Esophagus (tissue), 2 donors: ENCODE measurements around the gene FBXW11. TPM values are rescaled to one million over a fixed set of nuclear protein-coding genes. Genes with fewer than 3 reads are reported as not detected.

ENCODE experiments used
- H3K27ac ChIP-seq, 2 donors: one replicate each; pipeline ENCODE4 v1.5.1; 2013; ENCODE audit warnings: low read depth in 2 of 2, mild to moderate bottlenecking in 2 of 2, inconsistent platforms in 1 of 2, low read length in 1 of 2, moderate library complexity in 1 of 2
- H3K27me3 ChIP-seq, 2 donors: one replicate each; pipeline ENCODE4 v1.6.1; 2013; ENCODE audit warnings: low read length in 2 of 2, control low read depth in 1 of 2, mild to moderate bottlenecking in 1 of 2; ENCODE audit not compliant: insufficient read depth in 2 of 2, control insufficient read depth in 1 of 2
- H3K36me3 ChIP-seq, 2 donors: one replicate each; pipeline ENCODE4 v1.6.1; 2013; ENCODE audit warnings: low read length in 1 of 2; ENCODE audit not compliant: control insufficient read depth in 2 of 2, insufficient read depth in 2 of 2
- H3K4me1 ChIP-seq, 2 donors: one replicate each; pipeline ENCODE4 v1.6.1; 2013; ENCODE audit warnings: low read length in 1 of 2; ENCODE audit not compliant: control insufficient read depth in 2 of 2, insufficient read depth in 2 of 2
- H3K4me3 ChIP-seq, 2 donors: one replicate each; pipeline ENCODE4 v1.5.1; 2013; ENCODE audit warnings: low read length in 2 of 2, mild to moderate bottlenecking in 2 of 2, low read depth in 1 of 2, moderate library complexity in 1 of 2
- H3K9me3 ChIP-seq, 2 donors: one replicate each; pipeline ENCODE4 v1.6.1; 2013; ENCODE audit warnings: mild to moderate bottlenecking in 2 of 2, low read depth in 1 of 2, low read length in 1 of 2, moderate library complexity in 1 of 2; ENCODE audit not compliant: control insufficient read depth in 2 of 2, insufficient read depth in 1 of 2
- WGBS, 2 donors: extraction: QIAGEN DNeasy Blood & Tissue Kit; methylation state at CpG; one replicate each; pipeline ENCODE4 v1.1.7; 2013; 5-methylcytosine and 5-hydroxymethylcytosine counted together
- polyA plus RNA-seq, 2 donors: library from polyadenylated mRNA; stranded (reverse); fragments of 200-250 nt; gene quantifications; one replicate each; pipeline ENCODE4 v1.2.3, GENCODE V29; 2013
- donor health status: healthy with polysubstance abuse.
- donor health status: Bipolar disorder and iron deficiency.

Gene FBXW11
- polyA plus RNA-seq, 2 donors = 8.9 to 17.4 TPM

- Histone ChIP-seq H3K27ac (no peak overlapping the region), H3K4me3 (no peak overlapping the region), H3K27me3 (no peaks in the 10 kb centered on the region), H3K9me3 (peaks cover 0 to 2% of the 10 kb centered on the region in 2 donors), H3K36me3 (no peaks in the 10 kb centered on the region), H3K4me1 (no peaks in the 10 kb centered on the region)
- WGBS, 2 donors = 74 to 77% methylated on average over 2 of the region's 2 CpGs
Measured at GRCh38 chr5:171966270-171966669, 40.2 kb downstream of the FBXW11 start.

GRCh38 chr5:171965745-171966144, 40.7 kb downstream of the FBXW11 start:
- Histone ChIP-seq H3K27me3 (no peaks in the 10 kb centered on the region), H3K4me1 (no peaks in the 10 kb centered on the region), H3K9me3 (peaks cover 0 to 2% of the 10 kb centered on the region in 2 donors), H3K4me3 (no peak overlapping the region), H3K27ac (peak overlapping the region in 1 of 2 donors; percentile 21), H3K36me3 (no peaks in the 10 kb centered on the region)
- 65 to 81% methylated on average over 6 of the region's 6 CpGs for WGBS, 2 donors

GRCh38 chr5:171963416-171963815, 43.0 kb downstream of the FBXW11 start:
- Histone ChIP-seq H3K4me1 (no peaks in the 10 kb centered on the region), H3K4me3 (no peak overlapping the region), H3K9me3 (peaks cover 0 to 2% of the 10 kb centered on the region in 2 donors), H3K27ac (no peak overlapping the region), H3K27me3 (no peaks in the 10 kb centered on the region), H3K36me3 (peaks cover 0 to 2% of the 10 kb centered on the region in 2 donors)
- WGBS, 2 donors = 78 to 84% methylated on average over 2 of the region's 2 CpGs

- Histone ChIP-seq H3K9me3 (peaks cover 0 to 2% of the 10 kb centered on the region in 2 donors), H3K36me3 (peaks cover 0 to 2% of the 10 kb centered on the region in 2 donors), H3K4me1 (peaks cover 6 to 8% of the 10 kb centered on the region in 2 donors), H3K27ac (no peak overlapping the region), H3K27me3 (no peaks in the 10 kb centered on the region), H3K4me3 (no peak overlapping the region)
- WGBS, 2 donors = 77 to 82% methylated on average over 3 of the region's 3 CpGs
Measured at GRCh38 chr5:171961117-171961516, 45.3 kb downstream of the FBXW11 start.

- Histone ChIP-seq H3K27me3 (no peaks in the 10 kb centered on the region), H3K9me3 (no peaks in the 10 kb centered on the region), H3K36me3 (peaks cover 0 to 2% of the 10 kb centered on the region in 2 donors), H3K4me1 (peaks cover 6 to 8% of the 10 kb centered on the region in 2 donors), H3K4me3 (no peak overlapping the region), H3K27ac (peak overlapping the region; percentile 45 to 68)
- 49 to 60% methylated on average over 9 of the region's 9 CpGs for WGBS, 2 donors
Measured at GRCh38 chr5:171957591-171958251, 48.7 kb downstream of the FBXW11 start.

- Histone ChIP-seq H3K4me1 (peaks cover 6 to 8% of the 10 kb centered on the region in 2 donors), H3K36me3 (peaks cover 0 to 2% of the 10 kb centered on the region in 2 donors), H3K27ac (peak overlapping the region; percentile 43 to 68), H3K4me3 (no peak overlapping the region), H3K27me3 (no peaks in the 10 kb centered on the region), H3K9me3 (no peaks in the 10 kb centered on the region)
- 31 to 37% methylated on average over 5 of the region's 5 CpGs for WGBS, 2 donors
Measured at GRCh38 chr5:171956887-171957495, 49.4 kb downstream of the FBXW11 start.

- Histone ChIP-seq H3K9me3 (no peaks in the 10 kb centered on the region), H3K4me3 (no peak overlapping the region), H3K36me3 (peaks cover 0 to 2% of the 10 kb centered on the region in 2 donors), H3K27ac (no peak overlapping the region), H3K4me1 (peaks cover 6 to 8% of the 10 kb centered on the region in 2 donors), H3K27me3 (no peaks in the 10 kb centered on the region)
- WGBS, 2 donors = 80 to 91% methylated on average over 1 of the region's 1 CpG
Measured at GRCh38 chr5:171956314-171956713, 50.1 kb downstream of the FBXW11 start.

- WGBS, 2 donors = 83 to 86% methylated on average over 4 of the region's 4 CpGs
- Histone ChIP-seq H3K27ac (no peak overlapping the region), H3K4me1 (peaks cover 6 to 8% of the 10 kb centered on the region in 2 donors), H3K9me3 (no peaks in the 10 kb centered on the region), H3K27me3 (no peaks in the 10 kb centered on the region), H3K36me3 (peaks cover 0 to 2% of the 10 kb centered on the region in 2 donors), H3K4me3 (no peak overlapping the region)
Measured at GRCh38 chr5:171955761-171956160, 50.7 kb downstream of the FBXW11 start.

GRCh38 chr5:171954721-171955120, 51.7 kb downstream of the FBXW11 start:
- H3K27ac ChIP-seq = no peak overlapping the region

More at GRCh38 chr5:171954721-171955120, 51.7 kb downstream of the FBXW11 start:
- no peaks in the 10 kb centered on the region for H3K36me3 ChIP-seq
- 17 to 23% methylated on average over 1 of the region's 1 CpG for WGBS, 2 donors
- peaks cover 6 to 8% of the 10 kb centered on the region in 2 donors for H3K4me1 ChIP-seq
- H3K9me3 ChIP-seq = no peaks in the 10 kb centered on the region
- H3K27me3 ChIP-seq = no peaks in the 10 kb centered on the region
- no peak overlapping the region for H3K4me3 ChIP-seq
